Adrenal gland (tissue), 12 donors: ENCODE measurements around the gene TAAR5. TPM values are rescaled to one million over a fixed set of nuclear protein-coding genes. Genes with fewer than 3 reads are reported as not detected.

Experiments
- DNase-seq, 7 donors: peaks; one replicate each; pipeline ENCODE4 v3.0.0-alpha.2; 2019 to 2020
- H3K27ac ChIP-seq, 5 donors: fragments of 200-600 bp; sonication (generic) in 4 of 5; 1 replicate in 3 of 5; 2 replicates in 2 of 5; pipeline versions ENCODE4 v1.5.1 to v1.8.0; 2016 to 2020; ENCODE audit warnings: mild to moderate bottlenecking in 1 of 5
- H3K27me3 ChIP-seq: fragments of 200-600 bp; 2 replicates; pipeline ENCODE4 v1.8.0; 2021
- H3K36me3 ChIP-seq, 2 donors: fragments of 200-600 bp; replicated peaks in 1 of 2; 1 replicate in 1 of 2; 2 replicates in 1 of 2; pipeline versions ENCODE4 v1.5.1 to v1.8.0; 2018 to 2022
- H3K4me1 ChIP-seq, 2 donors: fragments of 200-600 bp; replicated peaks in 1 of 2; 1 replicate in 1 of 2; 2 replicates in 1 of 2; pipeline versions ENCODE4 v1.5.1 to v1.8.0; 2018 to 2021
- H3K4me3 ChIP-seq, 4 donors: fragments of 200-600 bp; sonication (generic) in 3 of 4; one replicate each; pipeline ENCODE4 v1.5.1; 2016 to 2018
- H3K9me3 ChIP-seq, 3 donors: fragments of 200-600 bp; sonication (generic) in 1 of 3; replicated peaks in 1 of 3; 1 replicate in 2 of 3; 2 replicates in 1 of 3; pipeline versions ENCODE4 v1.5.1 to v1.8.0; 2016 to 2021
- CTCF ChIP-seq, 6 experiments: fragments of 450-650 bp in 4 of 6; fragments of 200-600 bp in 2 of 6; sonication (generic) in 1 of 6; IDR thresholded peaks; 1 replicate in 5 of 6; 2 replicates in 1 of 6; pipeline versions ENCODE4 v1.5.1 to v1.8.0; 2016 to 2021; ENCODE audit warnings: antibody characterized with exemption in 6 of 6, mild to moderate bottlenecking in 2 of 6, moderate library complexity in 1 of 6
- POLR2A ChIP-seq, 2 donors: fragments of 450-650 bp; IDR thresholded peaks; one replicate each; pipeline ENCODE4 v1.6.1; 2017; ENCODE audit warnings: antibody characterized with exemption in 2 of 2, mild to moderate bottlenecking in 2 of 2, moderate library complexity in 1 of 2
- WGBS, 4 donors: extraction: QIAGEN DNeasy Blood & Tissue Kit in 2 of 4; methylation state at CpG; one replicate each; pipeline versions ENCODE4 v1.1.5 to v1.1.7; 2013 to 2017; 5-methylcytosine and 5-hydroxymethylcytosine counted together
- intact Hi-C, 2 donors: fragments of 100-400 bp; cut with DNase I; formaldehyde crosslinking; loops; one replicate each; pipeline versions ENCODE4 v1.14.1 to v1.15.0; 2022 to 2023
- polyA plus RNA-seq, 3 donors: library from polyadenylated mRNA; stranded (reverse); fragments of 200-250 nt in 2 of 3; fragments of 350-450 nt in 1 of 3; fragmentation: Illumina TruSeq in 1 of 3; extraction: RNeasy Lipid Tissue Mini Kit (QIAGEN cat#74804) in 1 of 3; gene quantifications; one replicate each; pipeline ENCODE4 v1.2.3, GENCODE V29; 2013 to 2014
- total RNA-seq, 9 donors: library from RNA; depleted of rRNA in 4 of 9; stranded (reverse); fragments of >200 nt in 4 of 9; fragments of 120-200 nt in 1 of 9; fragmentation: NEBNext Ultra II Directional in 1 of 9; extraction: Animal tissue kit (Norgen Biotek cat#: 25700) in 1 of 9; gene quantifications; one replicate each; pipeline versions ENCODE4 v1.1.0 to v1.2.4, GENCODE V29; 2013 to 2023
- donor health status: healthy with polysubstance abuse.
- donor health status: Bipolar disorder and iron deficiency.
- donor health status: DM: yes; HTN: yes; CAD: no.
- donor health status: DM: no; HTN: no; CAD: no.
- donor health status: DM: no; HTN: no; CAD: no.
- donor health status: DM: yes; HTN: yes; CAD: no.

Gene TAAR5
- total and polyA plus RNA-seq, 12 donors = not detected

GRCh38 chr6:132598473-132598872 is 8.9 kb upstream of the TAAR5 start:
- no peak overlapping the region for H3K27ac ChIP-seq
- peak in 1 of 7 donors; percentile 2 for DNase-seq
- no peaks in the 10 kb centered on the region for H3K9me3 ChIP-seq
- H3K4me3 ChIP-seq = no peak overlapping the region
- no peaks in the 10 kb centered on the region for H3K36me3 ChIP-seq
- H3K27me3 ChIP-seq = peaks cover 5% of the 10 kb centered on the region
- no peak for TF ChIP-seq CTCF (IDR thresholded peaks at IDR 0.05)
- no peak for TF ChIP-seq POLR2A (IDR thresholded peaks at IDR 0.05)
- no peaks in the 10 kb centered on the region for H3K4me1 ChIP-seq
- intact Hi-C loops = no loop called here
- 37 to 45% (median 44%) methylated on average over 3 of the region's 3 CpGs for WGBS, 4 donors

- Histone ChIP-seq H3K27me3 (peaks cover 5% of the 10 kb centered on the region), H3K36me3 (no peaks in the 10 kb centered on the region), H3K9me3 (no peaks in the 10 kb centered on the region), H3K4me1 (no peaks in the 10 kb centered on the region), H3K27ac (no peak overlapping the region), H3K4me3 (no peak overlapping the region)
- 55 to 77% (median 67%) methylated on average over 6 of the region's 6 CpGs for WGBS, 4 donors
- no peak for DNase-seq
- no peak for TF ChIP-seq CTCF (IDR thresholded peaks at IDR 0.05)
- TF ChIP-seq POLR2A (IDR thresholded peaks at IDR 0.05) = no peak
- intact Hi-C loops = no loop called here
These were observed 6.7 kb upstream of the TAAR5 start for GRCh38 chr6:132596201-132596600.

- intact Hi-C loops = no loop called here
- H3K27ac ChIP-seq = no peak overlapping the region
- no peak for DNase-seq
- H3K9me3 ChIP-seq = no peaks in the 10 kb centered on the region
- 64 to 70% (median 67%) methylated on average over 2 of the region's 2 CpGs for WGBS, 4 donors
- TF ChIP-seq POLR2A (IDR thresholded peaks at IDR 0.05) = no peak
- no peak for TF ChIP-seq CTCF (IDR thresholded peaks at IDR 0.05)
- H3K4me1 ChIP-seq = no peaks in the 10 kb centered on the region
- no peaks in the 10 kb centered on the region for H3K36me3 ChIP-seq
- no peaks in the 10 kb centered on the region for H3K27me3 ChIP-seq
- no peak overlapping the region for H3K4me3 ChIP-seq
These were observed 3.3 kb upstream of the TAAR5 start for GRCh38 chr6:132592855-132593254.

GRCh38 chr6:132590362-132590761 is 821 bp upstream of the TAAR5 start:
- Histone ChIP-seq H3K4me3 (no peak overlapping the region), H3K27me3 (no peaks in the 10 kb centered on the region), H3K36me3 (no peaks in the 10 kb centered on the region), H3K27ac (no peak overlapping the region), H3K9me3 (no peaks in the 10 kb centered on the region), H3K4me1 (no peaks in the 10 kb centered on the region)
- intact Hi-C loops = no loop called here
- TF ChIP-seq POLR2A (IDR thresholded peaks at IDR 0.05) (no peak), CTCF (IDR thresholded peaks at IDR 0.05) (no peak)
- WGBS, 4 donors = 44 to 72% (median 58%) methylated on average over 1 of the region's 1 CpG
- no peak for DNase-seq
